GM19193 (cell line): ENCODE measurements around the gene RAB31.

Source experiments
- POLR2A ChIP-seq: IDR thresholded peaks from 4 replicates; pipeline ENCODE4 v1.6.1; 2011; ENCODE audit not compliant: insufficient read depth, insufficient read length; ENCODE audit errors: extremely low read depth

The RAB31 gene

DNA sequence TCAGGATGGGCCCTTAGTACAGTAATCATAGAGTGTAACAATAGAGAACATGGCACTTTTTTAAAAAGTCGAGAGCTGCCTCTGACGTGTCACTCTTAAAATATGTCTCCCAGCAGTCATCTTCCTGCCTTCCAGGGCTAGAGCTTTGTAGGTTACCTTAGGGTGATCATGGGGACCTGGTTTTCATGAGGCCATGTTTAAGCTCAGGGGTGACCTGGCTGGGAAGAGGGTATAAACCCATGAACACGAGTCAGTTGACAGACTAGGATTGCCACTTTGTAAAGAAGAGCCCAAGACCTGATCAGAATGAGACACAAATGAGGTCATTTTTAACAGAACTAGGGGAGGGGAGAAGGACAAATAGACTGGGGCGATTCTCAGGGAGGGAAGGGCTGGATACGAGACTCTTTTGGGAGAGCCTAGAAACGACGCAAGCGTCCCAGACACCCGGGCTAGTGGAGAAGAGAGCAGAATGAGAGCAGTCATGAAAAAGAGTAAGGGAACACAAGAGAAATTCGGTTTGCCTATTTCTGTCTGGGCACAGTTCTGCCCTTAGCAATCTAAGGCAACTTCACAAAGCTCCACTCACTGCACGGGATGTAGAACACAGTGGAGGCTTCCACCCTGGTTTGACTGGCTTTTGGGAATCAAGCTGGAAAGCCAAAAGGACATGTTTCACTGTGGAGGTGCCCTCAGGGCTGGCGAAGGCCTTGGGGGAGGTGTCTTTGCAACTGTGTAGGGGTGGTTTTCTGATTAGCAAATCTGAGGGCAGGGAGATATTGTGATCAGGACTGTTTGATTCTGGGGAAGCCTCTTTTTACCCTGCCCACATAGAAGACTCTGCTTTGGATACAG lies 1.8 kb upstream of the RAB31 start:
- TF ChIP-seq POLR2A, result no peak

DNA sequence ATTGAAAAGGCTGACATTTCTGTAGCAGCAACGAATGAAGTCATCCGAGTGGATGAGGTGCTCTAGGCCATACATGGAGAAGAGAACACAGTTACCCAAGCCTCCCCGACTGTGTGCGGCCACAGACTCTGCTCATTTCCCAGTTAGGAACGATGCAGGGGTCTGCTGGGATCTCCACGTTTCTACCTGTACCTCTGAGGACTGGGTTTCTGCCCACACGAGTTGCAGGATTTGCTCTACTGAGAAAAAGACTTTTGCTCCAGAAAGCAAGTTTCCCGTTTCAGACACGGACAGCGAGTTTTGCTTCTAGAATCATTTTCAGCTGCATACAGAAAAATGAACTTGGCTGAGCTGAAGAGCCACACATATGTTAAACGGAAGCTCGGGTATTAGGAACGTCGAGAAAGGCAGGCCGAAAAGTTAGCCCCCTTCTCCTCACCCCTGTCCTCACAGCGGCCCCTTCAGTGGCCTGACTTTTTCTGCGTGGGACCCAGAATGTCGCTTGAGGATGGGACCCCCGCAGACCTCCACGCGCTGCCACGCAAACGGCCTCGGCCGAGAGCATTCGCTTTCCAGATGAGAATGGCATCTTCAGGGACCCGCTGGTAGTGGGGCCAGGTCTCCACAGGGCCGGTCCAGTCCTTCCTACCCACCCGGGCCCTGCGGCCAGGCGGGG lies 582 bp upstream of the RAB31 start:
- TF ChIP-seq POLR2A, result no peak

DNA sequence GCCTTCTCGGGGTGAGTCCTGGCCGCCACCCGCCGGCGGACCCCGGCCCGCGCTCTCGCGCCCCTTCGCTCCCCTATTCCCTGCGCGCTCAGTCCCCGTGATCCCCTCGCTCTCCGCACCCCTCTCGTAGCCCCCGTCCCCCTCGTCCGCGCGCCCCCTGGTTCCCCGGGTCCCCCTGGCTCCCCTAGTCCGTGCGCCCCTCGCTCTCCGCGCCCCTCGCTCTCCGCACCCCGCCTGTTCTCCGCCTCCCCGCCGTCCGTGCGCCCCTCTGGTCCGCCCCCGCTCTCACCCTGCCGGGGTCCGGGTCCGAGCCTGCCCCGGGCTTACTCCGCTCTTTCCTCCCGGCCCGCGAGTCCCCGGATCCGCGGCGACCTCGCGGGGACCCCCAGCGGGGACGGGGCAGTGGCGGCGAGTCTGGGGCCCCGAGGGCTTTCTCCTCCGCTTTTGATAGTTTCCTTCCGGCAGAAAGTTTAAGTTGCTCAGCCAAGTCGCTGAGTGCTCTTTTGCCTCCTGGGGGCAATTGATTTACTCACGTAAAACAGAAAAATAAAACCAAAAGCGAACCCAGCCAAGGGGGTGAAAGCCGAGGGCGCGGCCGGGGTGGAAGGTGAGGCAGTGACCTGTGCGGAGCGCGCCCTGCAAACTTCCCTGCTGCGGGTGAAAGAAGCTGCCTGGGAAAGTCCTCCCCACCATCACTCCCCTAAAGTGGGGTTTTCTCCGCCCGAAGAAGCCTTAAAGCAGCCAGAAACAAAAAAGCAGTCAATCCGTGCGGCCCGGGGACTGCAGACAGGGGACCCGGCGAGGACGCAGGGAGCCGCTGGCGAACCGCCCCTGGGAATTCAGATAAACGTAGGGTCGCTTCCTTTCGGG lies 568 bp downstream of the RAB31 start:
- no peak for TF ChIP-seq POLR2A

DNA sequence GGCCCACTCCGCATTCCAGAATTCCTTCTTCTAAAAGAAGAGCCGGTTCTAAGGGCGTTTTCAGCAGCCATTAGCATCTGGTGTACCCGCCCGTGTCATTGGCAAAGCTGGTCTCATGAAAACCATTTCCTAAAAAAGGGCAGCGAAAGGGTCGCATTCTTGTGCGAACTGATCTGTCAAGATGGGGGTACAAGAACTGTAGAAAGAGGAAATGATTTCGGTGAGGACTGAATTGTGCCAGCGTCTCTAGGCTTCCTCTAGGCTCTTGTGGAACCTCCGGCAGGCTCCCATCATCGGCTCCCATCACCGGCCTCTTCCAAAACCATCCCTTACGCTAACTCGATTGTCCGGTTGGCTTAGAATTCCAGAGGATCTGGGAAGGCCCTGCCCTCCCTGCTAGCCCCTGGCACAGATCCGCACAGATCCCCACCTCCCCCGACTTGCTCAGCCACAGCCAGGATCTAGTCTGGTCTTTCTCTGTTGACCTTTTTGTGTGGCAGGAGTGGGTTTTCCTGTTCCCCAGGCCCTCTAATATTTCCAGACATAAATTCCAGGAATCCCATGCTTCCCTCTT lies 1.3 kb downstream of the RAB31 start:
- no peak for TF ChIP-seq POLR2A

DNA sequence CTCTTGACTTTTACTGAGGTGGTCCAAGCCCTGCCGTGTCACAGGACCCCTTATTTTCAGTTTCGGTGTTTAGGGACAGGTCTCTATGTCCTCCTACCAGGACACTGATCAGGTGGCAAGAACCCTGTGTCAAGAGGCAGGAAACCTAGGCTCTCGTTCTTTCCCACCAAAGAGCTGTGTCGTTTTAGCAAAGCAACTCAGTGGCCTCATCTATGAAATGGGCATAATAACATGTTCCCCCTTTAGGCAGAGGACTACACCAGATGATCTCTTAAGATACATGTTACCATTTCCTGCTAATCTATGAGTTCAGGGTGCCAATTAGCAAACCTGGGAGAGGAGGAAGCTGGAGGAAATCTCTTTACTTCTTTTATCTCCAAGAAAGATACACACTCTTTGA lies 1.9 kb downstream of the RAB31 start:
- no peak for TF ChIP-seq POLR2A

DNA sequence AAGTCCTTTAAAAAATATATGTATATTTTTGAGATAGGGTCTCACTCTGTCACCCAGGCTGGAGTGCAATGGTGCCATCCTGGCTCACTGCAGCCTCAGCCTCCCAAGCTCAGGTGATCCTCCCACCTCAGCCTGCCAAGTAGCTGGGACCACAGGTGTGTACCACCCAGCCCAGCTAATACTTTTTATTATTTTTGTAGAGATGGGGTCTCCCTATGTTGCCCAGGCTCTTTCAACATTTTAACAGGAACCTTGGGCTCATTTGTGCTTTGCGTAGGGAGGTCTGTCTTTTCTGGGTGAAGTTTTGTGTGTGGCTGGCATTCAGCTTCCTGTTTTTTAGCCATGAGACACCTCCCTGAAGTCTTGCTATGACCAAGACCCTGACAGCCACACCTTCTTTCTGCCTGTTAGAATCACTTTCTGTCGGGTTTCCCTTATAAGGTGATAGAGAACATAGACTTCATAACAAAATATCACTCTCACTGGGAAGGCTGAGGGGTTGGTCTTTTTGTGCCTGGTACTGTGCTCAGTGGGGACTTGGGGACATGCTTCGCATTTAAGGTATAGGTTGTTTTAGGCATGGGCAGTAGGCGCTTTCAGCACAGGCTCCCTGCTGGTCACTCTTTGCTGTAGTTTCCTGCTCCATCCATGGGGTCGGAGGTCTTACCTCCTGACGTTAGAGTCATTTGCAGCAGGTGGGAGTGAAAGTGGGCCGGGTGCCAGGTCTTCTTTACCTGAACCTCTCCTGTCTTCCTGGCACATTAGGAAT lies 3.4 kb downstream of the RAB31 start:
- TF ChIP-seq POLR2A, result no peak

DNA sequence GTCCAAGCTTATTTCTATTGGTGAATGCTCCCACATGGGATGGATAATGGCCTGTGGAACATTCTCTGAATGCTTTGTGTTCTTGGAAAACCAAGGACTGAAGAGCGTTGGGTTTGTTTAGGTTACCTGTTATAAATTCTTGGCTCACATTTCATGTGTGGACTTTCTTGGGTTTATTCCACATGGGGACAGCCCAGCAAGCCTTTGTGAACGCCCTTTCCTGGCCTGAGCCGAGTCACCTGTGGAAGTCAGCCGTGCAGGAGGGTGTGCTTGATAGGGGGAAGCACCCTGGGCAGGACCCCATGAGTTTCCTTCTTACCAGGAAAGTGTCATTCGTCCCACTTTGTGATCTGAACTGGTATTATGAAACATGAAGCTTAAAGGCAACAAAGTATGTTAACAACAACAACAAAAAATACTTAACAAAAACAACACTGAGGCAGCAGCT lies 4.1 kb downstream of the RAB31 start:
- no peak for TF ChIP-seq POLR2A

DNA sequence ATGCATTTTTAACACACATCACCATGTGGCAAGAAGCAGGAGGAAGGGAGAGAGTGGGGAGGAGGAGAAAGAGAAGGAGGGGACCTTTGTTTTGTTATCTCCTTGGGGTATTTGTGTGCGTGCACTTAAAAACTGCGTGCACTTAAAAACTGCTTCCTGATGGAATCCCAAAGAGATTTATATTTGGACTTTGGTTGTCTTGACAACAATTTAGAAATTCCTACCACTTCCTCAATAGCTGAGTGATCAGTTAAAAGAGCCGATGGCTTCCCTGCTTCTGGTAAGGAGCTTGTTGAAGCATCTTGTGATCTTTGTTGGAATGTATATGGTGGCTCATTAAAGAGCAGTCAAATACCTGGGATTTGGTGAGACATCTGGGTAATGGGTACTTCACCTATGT lies 4.5 kb downstream of the RAB31 start:
- TF ChIP-seq POLR2A, result no peak

DNA sequence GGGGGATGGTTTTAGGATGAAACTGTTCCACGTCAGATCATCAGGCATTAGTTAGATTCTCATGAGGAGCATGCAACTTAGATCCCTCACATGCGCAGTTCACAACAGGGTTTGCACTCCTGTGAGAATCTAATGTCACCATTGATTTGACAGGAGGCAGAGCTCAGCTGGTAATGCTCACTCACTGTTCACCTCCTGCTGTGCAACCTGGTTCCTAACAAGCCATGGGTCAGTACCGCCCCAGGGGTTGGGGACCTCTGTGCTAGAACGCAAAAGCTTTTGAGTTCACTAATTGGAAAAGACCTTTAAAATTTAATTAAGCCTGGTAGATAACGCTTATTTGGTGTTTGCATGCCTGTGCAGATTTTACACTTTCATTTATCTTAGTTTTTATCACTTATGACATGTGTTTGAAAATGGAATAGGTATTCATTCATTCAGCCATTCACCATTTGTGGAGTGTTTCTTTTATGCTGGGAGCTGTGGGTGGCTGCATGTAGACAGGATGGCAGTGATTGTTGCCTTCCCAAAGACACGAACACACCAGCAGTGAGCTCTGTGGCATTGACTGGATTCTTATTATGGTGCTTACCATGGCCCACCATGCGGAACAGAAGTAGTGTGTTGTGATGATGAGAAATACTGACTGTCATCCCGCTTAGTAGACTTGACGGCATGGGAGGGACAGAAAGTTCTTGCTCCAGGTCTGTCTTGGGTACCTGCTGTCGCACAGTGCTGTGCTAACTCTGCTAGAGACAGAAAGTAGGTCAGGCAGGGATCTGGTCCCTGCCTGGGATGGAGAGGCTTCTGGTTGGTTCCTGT lies 6.4 kb downstream of the RAB31 start:
- TF ChIP-seq POLR2A, result no peak

DNA sequence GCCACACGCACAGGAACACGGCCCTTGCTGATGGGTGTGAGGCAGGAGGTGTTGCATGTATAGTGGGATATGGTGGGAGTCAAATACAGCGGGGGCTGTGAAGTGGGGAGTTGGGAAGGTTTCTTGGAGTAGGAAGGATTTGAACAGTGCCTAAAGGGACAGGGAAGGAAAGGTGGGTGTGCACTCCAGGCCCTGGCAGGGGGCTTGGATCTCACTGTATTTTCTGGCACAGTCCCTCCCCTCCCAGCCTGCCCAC lies 6.9 kb downstream of the RAB31 start:
- no peak for TF ChIP-seq POLR2A

DNA sequence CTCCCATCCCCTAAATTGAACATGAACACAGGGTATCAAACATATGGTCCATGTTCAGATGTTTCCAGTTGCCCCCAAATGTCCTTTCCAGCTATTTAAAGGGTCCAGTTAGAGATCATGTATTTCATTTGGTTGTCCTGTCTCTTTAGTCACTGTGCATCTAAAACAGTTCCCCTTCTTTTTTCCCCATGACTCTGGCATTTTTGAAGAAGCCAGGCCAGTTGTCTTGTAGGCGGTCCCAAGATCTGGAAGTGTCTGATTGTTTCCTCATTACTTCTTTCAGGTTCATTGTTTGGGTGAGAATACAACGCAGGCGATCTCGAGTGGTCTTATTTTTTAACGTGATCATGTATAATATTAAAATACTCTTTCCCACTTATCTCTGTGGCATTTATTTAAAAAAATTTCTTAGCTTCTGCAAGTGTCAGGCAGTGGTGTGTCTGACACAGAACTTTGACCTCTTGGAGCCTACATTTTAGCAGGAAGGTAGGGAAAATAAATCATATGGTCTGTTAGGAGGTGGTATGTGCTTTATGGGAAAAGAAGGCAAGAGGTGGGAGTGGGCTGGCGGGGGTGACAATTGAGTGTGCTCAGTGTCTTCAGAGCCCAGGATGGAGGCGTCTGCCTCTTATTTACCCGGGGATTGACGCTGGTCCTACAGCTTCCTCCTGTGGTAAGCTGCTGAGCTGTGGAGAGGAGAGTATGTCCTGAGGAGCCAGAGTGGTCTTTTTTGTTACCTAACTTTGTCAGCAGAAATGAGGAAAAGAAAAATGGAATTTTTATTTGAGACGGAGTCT lies 8.1 kb downstream of the RAB31 start:
- TF ChIP-seq POLR2A, result no peak

DNA sequence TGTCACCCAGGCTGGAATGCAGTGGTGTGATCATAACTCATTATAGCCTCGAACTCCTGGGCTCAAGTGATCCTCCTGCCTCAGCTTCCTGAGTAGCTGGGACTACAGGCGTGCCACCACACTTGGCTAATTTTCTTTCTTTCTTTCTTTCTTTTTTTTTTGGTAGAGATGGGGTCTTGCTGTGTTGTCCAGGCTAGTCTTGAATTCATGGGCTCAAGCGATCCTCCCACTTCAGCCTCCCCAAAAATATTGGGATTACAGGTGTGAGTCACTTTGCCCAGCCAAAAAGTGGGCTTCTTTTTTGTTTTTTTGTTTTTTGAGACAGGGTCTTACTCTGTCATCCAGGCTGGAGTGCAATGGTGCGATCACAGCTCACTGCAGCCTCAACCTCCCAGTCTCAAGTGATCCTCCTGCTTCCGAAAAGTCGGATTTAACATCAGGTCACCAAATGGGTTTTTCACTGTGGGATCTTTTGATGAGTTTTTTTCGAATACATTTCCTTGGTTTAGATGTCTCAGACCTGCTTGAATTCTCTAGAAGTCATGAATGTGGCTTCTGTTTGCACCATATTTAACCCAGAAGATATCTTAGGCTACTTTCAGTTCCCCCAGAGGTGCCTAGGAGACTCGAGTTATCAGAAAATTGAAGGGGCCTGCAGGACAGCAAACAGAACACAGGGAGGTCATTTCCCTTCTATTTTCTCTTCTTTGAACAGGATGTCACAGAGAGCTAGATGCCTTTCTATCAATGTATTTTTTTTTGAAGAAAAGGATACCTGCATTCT lies 8.9 kb downstream of the RAB31 start:
- TF ChIP-seq POLR2A, result no peak
